ENCODE results near the gene ALPL. TPM values are rescaled to one million over a fixed set of nuclear protein-coding genes. Genes with fewer than 3 reads are reported as not detected.

Gene ALPL
- total RNA-seq, 1 experiment from 2014 or later: 0.73 TPM

GRCh38 chr1:21568809-21569385 is 59.7 kb downstream of the ALPL start:
- no peaks in the 10 kb centered on the region for H3F3A ChIP-seq (ENCODE audit: low read length, unreplicated experiment)
- H3K4me2 ChIP-seq (ENCODE audit: low read length): no peak overlapping the region
- no peak overlapping the region for H3K9ac ChIP-seq (ENCODE audit: low read length)
- H3K27me3 ChIP-seq (ENCODE audit: low read length): no peaks in the 10 kb centered on the region
- no peaks in the 10 kb centered on the region for H4K20me1 ChIP-seq (ENCODE audit: low read length)
- H3K4me3 ChIP-seq (ENCODE audit: low read length): no peak overlapping the region
- no peaks in the 10 kb centered on the region for H3K9me2 ChIP-seq (replicated peaks; ENCODE audit: low read length)
- CTCF ChIA-PET: no interaction called here
- BruUV-seq (replicated peaks): no TSS peak
- H2AFZ ChIP-seq (ENCODE audit: low read length): no peak overlapping the region
- no peak for TF ChIP-seq CTCF (conservative IDR thresholded peaks at IDR 0.05; ENCODE audit: low read depth, low read length)
- TF ChIP-seq EZH2phosphoT487 (IDR thresholded peaks at IDR 0.05; ENCODE audit: borderline replicate concordance, low read length): no peak
- TF ChIP-seq EZH2 (IDR thresholded peaks at IDR 0.05; ENCODE audit: low read length, unreplicated experiment): no peak
- H3K4me1 ChIP-seq (ENCODE audit: insufficient read depth, low read length): peaks cover 8% of the 10 kb centered on the region; the same call in 1 of the 2 replicates
- no peak overlapping the region for H3K27ac ChIP-seq (ENCODE audit: low read length)
- POLR2A ChIA-PET (ENCODE audit: unreplicated experiment): no interaction called here
- no peaks in the 10 kb centered on the region for H3K9me3 ChIP-seq (ENCODE audit: low read length)
- no peak for DNase-seq
- no peaks in the 10 kb centered on the region for H3K36me3 ChIP-seq (ENCODE audit: low read depth, low read length)
- intact Hi-C loops (cut with micrococcal nuclease): no loop called here
- no peaks in the 10 kb centered on the region for H3K79me2 ChIP-seq (ENCODE audit: low read length)
- no peak for ATAC-seq

GRCh38 chr1:21569820-21570527 is 60.8 kb downstream of the ALPL start:
- Histone ChIP-seq H3K9me3 (ENCODE audit: low read length) (no peaks in the 10 kb centered on the region), H2AFZ (ENCODE audit: low read length) (no peak overlapping the region), H3K4me2 (ENCODE audit: low read length) (no peak overlapping the region), H3K9me2 (replicated peaks; ENCODE audit: low read length) (no peaks in the 10 kb centered on the region), H3K27me3 (ENCODE audit: low read length) (no peaks in the 10 kb centered on the region), H3K4me1 (ENCODE audit: insufficient read depth, low read length) (peaks cover 8% of the 10 kb centered on the region; the same call in 1 of the 2 replicates), H3K9ac (ENCODE audit: low read length) (no peak overlapping the region), H3K36me3 (ENCODE audit: low read depth, low read length) (no peaks in the 10 kb centered on the region), H3F3A (ENCODE audit: low read length, unreplicated experiment) (no peaks in the 10 kb centered on the region), H3K4me3 (ENCODE audit: low read length) (no peak overlapping the region), H3K27ac (ENCODE audit: low read length) (no peak overlapping the region), H3K79me2 (ENCODE audit: low read length) (no peaks in the 10 kb centered on the region), H4K20me1 (ENCODE audit: low read length) (no peaks in the 10 kb centered on the region)
- ChIA-PET POLR2A (ENCODE audit: unreplicated experiment) (no interaction called here), CTCF (no interaction called here)
- ATAC-seq (no peak), DNase-seq (no peak)
- intact Hi-C loops (cut with micrococcal nuclease): no loop called here
- no TSS peak for BruUV-seq (replicated peaks)
- no peak for TF ChIP-seq EZH2phosphoT487 (IDR thresholded peaks at IDR 0.05; ENCODE audit: borderline replicate concordance, low read length)

- intact Hi-C loops (cut with micrococcal nuclease): no loop called here
- ATAC-seq: no peak
Observed at GRCh38 chr1:21570528-21570875, 61.3 kb downstream of the ALPL start.

More at GRCh38 chr1:21570528-21570875, 61.3 kb downstream of the ALPL start:
- no peaks in the 10 kb centered on the region for H3F3A ChIP-seq (ENCODE audit: low read length, unreplicated experiment)
- BruUV-seq (replicated peaks): no TSS peak
- H3K4me2 ChIP-seq (ENCODE audit: low read length): no peak overlapping the region
- H3K9me2 ChIP-seq (replicated peaks; ENCODE audit: low read length): no peaks in the 10 kb centered on the region
- H3K27ac ChIP-seq (ENCODE audit: low read length): no peak overlapping the region
- H3K4me1 ChIP-seq (ENCODE audit: insufficient read depth, low read length): peaks cover 8% of the 10 kb centered on the region; the same call in 1 of the 2 replicates
- H4K20me1 ChIP-seq (ENCODE audit: low read length): no peaks in the 10 kb centered on the region
- DNase-seq: no peak
- H3K27me3 ChIP-seq (ENCODE audit: low read length): no peaks in the 10 kb centered on the region
- H3K9ac ChIP-seq (ENCODE audit: low read length): no peak overlapping the region
- TF ChIP-seq CTCF (conservative IDR thresholded peaks at IDR 0.05; ENCODE audit: low read depth, low read length): no peak
- no peak for TF ChIP-seq EZH2 (IDR thresholded peaks at IDR 0.05; ENCODE audit: low read length, unreplicated experiment)
- TF ChIP-seq EZH2phosphoT487 (IDR thresholded peaks at IDR 0.05; ENCODE audit: borderline replicate concordance, low read length): no peak
- no peaks in the 10 kb centered on the region for H3K9me3 ChIP-seq (ENCODE audit: low read length)
- no peaks in the 10 kb centered on the region for H3K79me2 ChIP-seq (ENCODE audit: low read length)
- H2AFZ ChIP-seq (ENCODE audit: low read length): no peak overlapping the region
- H3K4me3 ChIP-seq (ENCODE audit: low read length): no peak overlapping the region
- CTCF ChIA-PET: no interaction called here
- POLR2A ChIA-PET (ENCODE audit: unreplicated experiment): no interaction called here
- no peaks in the 10 kb centered on the region for H3K36me3 ChIP-seq (ENCODE audit: low read depth, low read length)

Measured in PC-3 (cell line).